Stimulated activated CD4-positive, alpha-beta T cell treated with anti-CD3 and anti-CD28 coated beads, Interleukin-4, amount 100 ng/mL, for 48 hours (primary cell): Measurements from ENCODE around the gene SLC39A1.

ENCODE experiments used
- DNase-seq, 2 donors: peaks; one replicate each; pipeline ENCODE4 v3.0.0-alpha.2; 2020; ENCODE audit warnings: low read depth in 2 of 2

SLC39A1 gene

GRCh38 chr1:153976819-153977249 is 13.5 kb upstream of the SLC39A1 start:
- DNase-seq = no peak

GRCh38 chr1:153973525-153973924 is 10.2 kb upstream of the SLC39A1 start:
- DNase-seq = no peak

DNA sequence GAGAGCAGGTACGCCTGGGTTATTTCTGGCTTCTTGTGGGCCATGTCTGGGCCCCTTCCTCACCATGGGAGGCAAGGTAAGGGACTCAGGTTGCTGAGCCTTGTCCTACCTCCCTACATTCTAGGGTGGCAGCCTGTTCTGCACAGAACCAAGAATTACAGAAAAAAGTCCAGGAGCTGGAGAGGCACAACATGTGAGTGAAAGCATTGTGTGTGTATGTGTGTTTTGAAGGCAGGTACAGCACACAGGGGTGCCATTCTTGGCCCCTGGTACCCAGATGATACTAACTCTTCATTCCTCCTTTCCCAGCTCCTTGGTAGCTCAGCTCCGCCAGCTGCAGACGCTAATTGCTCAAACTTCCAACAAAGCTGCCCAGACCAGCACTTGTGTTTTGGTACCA is 9.7 kb upstream of the SLC39A1 start:
- no peak for DNase-seq

GRCh38 chr1:153970346-153970745 is 7.0 kb upstream of the SLC39A1 start:
- no peak for DNase-seq

GRCh38 chr1:153968972-153969371 is 5.6 kb upstream of the SLC39A1 start:
- DNase-seq = no peak

GRCh38 chr1:153968408-153968807 is 5.1 kb upstream of the SLC39A1 start:
- no peak for DNase-seq

GRCh38 chr1:153968000-153968363 is 4.6 kb upstream of the SLC39A1 start:
- no peak for DNase-seq

DNA sequence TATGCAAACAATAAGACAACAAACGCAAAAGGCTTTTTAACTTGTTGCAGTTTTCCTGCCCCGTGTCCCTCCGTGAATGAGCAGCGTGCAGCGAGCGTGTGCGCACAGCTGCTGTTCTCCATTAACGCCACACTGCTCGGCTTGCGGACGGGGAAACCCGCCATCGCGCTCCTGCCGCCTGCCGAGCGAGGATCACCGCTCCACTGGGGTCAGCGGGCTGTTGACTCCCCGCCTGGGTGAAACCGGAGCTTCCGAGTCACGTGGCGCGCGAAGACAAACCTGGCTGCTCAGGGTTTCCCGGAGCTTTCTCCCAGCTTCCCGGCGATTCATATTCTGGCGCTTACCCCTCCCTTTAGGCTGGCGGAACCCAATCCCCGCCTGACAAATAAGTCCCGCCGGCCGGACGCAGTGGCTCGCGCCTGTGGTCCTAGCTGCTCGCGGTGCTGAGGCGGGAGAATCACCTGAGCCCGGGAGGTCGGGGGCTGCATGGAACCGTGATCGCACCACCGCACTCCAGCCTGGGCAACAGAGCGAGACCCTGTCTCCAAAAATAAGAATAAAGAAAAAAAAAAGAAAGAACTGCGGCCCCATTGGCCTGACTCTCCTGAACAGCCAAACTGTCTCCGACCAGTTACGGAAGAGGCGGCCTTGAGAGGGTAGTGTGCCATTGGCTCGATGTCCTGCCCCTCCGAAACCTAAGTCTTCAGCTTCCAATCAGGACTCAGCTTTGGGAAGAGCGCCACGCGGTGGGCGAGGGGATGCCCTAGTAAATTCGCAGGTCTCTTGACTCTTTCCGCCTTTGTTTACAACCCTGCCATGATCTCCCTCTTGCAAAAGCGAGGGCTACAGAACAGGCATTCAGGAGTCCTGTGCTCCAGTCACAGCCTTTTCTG is 4.0 kb upstream of the SLC39A1 start, which contains the start of gene CREB3L4:
Gene CREB3L4 (plus strand): TSS at position 796 of the 893 bp plus-strand sequence. CDS start 624 bp downstream, outside the sequence.
- DNase-seq = peak; percentile 65 to 80

DNA sequence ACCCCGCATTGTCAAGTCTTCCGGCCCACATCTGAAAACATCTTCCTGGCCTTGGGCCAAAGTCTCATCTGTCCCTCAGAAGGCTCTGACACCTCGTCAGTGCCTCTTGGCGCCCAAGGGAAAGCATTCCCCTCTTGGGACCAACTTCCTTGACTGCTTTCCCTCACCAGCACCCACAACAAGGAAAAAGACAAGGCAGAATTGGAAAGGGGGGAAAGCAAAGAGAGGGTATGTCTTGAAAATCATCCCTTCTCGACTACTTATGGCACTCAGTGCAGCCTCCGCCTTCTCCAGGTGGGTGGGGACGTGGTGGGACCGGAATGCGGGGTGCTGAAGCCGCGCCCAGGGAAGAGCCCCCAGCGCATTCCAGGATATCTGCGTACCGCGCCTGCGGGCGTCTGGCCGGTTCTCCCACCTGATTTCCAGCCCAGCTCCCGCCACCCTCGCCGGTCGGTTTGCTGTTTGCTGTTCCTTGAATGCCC is 554 bp upstream of the SLC39A1 start:
- no peak for DNase-seq

DNA sequence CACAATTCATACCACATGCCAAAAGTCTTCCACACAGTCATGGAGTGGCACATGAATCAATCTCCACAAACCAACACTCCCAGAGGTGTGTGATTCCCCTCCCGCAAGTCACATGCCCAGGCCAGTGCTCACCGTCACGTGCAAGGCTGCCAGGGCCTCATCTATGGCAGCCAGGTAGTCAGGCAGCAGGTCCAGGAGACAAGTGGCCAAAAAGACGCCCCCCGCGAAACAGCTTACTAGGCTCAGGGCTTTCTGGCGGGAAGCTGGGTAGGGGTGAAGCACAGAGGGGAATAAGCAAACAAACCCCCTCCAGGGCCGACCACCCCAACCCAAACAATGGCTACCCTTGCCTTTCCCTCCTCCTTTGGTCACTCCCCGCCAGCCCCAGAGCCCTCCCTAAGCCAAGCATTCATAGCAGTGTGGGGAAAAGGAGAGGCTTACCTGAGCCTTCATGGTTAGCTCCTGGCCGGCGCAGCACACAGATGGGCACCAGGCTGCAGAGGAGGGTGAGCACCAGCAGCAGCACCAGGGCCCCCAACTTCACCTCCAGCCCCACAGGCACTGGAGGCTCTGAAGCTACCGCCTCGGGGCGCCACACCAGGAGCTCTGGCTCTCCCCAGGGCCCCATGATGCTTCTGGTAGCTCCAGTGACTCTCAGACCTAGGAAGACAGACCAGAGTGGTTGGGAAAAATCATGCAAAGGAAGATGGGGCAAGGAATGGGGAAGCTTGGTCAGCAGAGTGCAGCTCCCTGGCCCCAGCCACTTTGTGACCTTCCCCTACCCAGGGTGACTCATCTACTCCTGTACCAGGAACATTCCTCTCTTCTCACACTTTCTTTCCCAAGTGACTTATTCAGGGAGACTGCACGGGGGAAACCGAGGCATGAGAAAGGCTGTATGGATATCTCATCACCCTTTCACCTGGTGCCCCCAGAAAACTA is 978 bp downstream of the SLC39A1 start:
- no peak for DNase-seq

GRCh38 chr1:153961421-153961820 is 1.9 kb downstream of the SLC39A1 start:
- DNase-seq = no peak

GRCh38 chr1:153960206-153960605 is 3.1 kb downstream of the SLC39A1 start:
- no peak for DNase-seq

DNA sequence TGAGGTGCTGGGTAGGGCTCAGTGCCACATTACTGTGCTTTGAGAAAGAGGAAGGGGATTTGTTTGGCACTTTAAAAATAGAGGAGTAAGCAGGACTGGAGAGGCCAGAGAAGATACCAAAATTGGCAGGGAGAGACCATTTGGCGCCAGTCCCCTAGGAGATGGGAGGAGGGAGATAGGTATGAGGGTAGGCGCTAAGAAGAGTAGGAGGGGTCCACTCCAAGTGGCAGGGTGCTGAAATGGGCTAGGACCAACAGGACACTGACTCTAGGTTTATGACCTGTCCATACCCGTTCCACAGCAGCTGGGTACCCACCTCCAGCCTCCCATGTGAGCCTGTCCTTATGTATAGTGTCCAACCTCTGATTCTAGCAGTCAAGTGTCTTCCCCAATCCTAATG is 3.9 kb downstream of the SLC39A1 start:
- DNase-seq = no peak

GRCh38 chr1:153958961-153959260 is 4.4 kb downstream of the SLC39A1 start:
- no peak for DNase-seq

DNA sequence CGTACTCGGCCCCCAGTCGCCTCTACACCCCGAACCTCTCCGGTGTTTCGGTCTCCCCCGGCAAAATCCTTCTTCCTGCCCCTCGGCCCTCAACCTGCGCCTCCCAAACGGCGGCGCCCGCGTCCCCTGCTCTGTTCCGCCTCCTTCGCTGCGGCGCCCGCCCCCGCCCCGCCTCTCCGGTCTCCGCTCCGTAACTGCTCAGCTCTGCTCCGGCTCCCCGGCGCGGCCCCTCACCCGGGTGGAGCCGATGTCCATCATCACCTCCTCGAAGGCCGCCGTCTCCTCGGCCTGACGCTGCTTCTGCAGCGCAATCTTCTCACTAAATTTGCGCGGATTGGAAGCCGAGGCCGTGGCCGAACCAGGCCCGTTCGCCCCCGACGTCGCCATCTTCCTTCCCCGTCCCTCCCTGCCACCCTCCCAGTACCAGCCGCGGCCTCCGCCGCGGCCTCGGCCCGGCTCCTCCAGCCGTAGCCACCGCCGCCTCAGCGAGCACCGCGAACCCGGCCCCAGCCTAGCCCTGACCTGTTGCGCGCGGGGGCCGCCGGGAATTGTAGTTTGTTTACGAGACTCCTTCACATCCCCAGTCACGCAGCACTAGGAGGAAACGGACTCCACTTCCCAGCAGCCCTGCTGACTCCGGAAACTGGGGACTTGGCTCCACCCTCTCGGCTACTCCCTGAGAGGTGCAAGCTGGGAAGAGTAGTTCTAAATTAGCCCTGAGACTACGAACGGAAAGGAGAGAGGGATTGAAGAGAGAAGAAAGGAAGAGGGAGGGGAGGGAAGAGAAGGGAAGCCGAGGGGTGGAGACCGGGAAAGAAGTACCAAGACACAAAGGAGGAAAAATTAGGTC is 5.0 kb downstream of the SLC39A1 start, which contains the start of gene CRTC2:
Gene CRTC2 (minus strand): TSS at position 502 of the 850 bp plus-strand sequence. CDS start 115 bp downstream, at position 387.
- peak; percentile 96 to 98 for DNase-seq

DNA sequence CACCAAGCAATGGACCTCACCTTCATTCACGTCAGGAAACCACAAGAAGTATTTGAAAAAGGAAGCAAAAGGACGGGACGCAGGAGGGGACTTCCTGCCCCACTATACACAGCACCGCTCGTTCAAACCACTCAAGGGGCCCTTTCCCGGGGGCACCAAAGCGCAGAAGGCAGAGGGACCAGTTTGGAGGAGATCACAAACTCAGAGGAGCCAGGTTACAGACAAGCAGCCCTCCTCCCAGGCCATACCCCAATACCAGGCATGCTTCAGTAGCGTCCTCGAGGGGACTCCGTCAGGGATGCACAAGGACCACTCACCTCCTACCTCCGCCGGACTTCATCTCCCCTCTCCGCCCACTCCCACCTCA is 5.6 kb downstream of the SLC39A1 start:
- peak in 1 of 2 donors; percentile 9 for DNase-seq

GRCh38 chr1:153956997-153957715 is 6.2 kb downstream of the SLC39A1 start:
- DNase-seq = no peak

DNA sequence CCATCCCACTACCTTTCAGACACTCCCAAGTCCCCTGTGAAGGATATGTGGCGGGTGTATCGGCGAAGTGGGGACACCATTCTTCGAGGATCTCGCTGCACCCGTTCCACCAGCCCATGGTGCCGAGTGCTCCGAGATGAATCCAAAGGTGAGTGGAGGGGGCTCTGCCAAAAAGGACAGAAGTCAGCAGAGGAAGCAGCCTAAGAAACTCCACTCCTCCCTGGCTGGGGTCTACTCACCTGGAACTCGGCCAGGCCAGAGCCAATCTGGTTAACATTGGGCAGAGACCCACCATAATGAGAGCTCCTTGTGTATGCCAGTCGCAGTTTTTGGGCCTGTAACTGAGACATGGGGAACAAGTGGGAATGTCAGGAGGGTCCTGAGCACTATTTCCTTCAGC is 8.5 kb downstream of the SLC39A1 start:
- DNase-seq = no peak

GRCh38 chr1:153953859-153954365 is 9.4 kb downstream of the SLC39A1 start:
- no peak for DNase-seq

- no peak for DNase-seq
Observed at GRCh38 chr1:153951801-153952200, 11.5 kb downstream of the SLC39A1 start.

- DNase-seq = no peak
Observed at GRCh38 chr1:153951183-153951582, 12.2 kb downstream of the SLC39A1 start.
